Measurements from ENCODE around the gene LGI2.

LGI2 gene

GRCh38 chr4:24968278-24968677 is 62.5 kb downstream of the LGI2 start:
- no peak for DNase-seq (ENCODE audit: extremely low read depth in 1 of 2, low read depth in 1 of 2)

GRCh38 chr4:24967346-24967745 is 63.4 kb downstream of the LGI2 start:
- DNase-seq (ENCODE audit: extremely low read depth in 1 of 2, low read depth in 1 of 2) = no peak

- DNase-seq (ENCODE audit: extremely low read depth in 1 of 2, low read depth in 1 of 2) = no peak
Observed at GRCh38 chr4:24966076-24966475, 64.7 kb downstream of the LGI2 start.

- no peak for DNase-seq (ENCODE audit: extremely low read depth in 1 of 2, low read depth in 1 of 2)
Observed at GRCh38 chr4:24965627-24966026, 65.1 kb downstream of the LGI2 start.

- DNase-seq (ENCODE audit: extremely low read depth in 1 of 2, low read depth in 1 of 2) = no peak
Observed at GRCh38 chr4:24963277-24963676, 67.5 kb downstream of the LGI2 start.

- DNase-seq (ENCODE audit: extremely low read depth in 1 of 2, low read depth in 1 of 2) = no peak
Observed at GRCh38 chr4:24957886-24958285, 72.9 kb downstream of the LGI2 start.

- no peak for DNase-seq (ENCODE audit: extremely low read depth in 1 of 2, low read depth in 1 of 2)
Observed at GRCh38 chr4:24956763-24957162, 74.0 kb downstream of the LGI2 start.

- DNase-seq (ENCODE audit: extremely low read depth in 1 of 2, low read depth in 1 of 2) = no peak
Observed at GRCh38 chr4:24956091-24956490, 74.7 kb downstream of the LGI2 start.

GRCh38 chr4:24952667-24953066 is 78.1 kb downstream of the LGI2 start:
- DNase-seq (ENCODE audit: extremely low read depth in 1 of 2, low read depth in 1 of 2) = no peak

- no peak for DNase-seq (ENCODE audit: extremely low read depth in 1 of 2, low read depth in 1 of 2)
Observed at GRCh38 chr4:24949970-24950369, 80.8 kb downstream of the LGI2 start.
